ENCODE results near the gene GNAO1.

GNAO1 gene

DNA sequence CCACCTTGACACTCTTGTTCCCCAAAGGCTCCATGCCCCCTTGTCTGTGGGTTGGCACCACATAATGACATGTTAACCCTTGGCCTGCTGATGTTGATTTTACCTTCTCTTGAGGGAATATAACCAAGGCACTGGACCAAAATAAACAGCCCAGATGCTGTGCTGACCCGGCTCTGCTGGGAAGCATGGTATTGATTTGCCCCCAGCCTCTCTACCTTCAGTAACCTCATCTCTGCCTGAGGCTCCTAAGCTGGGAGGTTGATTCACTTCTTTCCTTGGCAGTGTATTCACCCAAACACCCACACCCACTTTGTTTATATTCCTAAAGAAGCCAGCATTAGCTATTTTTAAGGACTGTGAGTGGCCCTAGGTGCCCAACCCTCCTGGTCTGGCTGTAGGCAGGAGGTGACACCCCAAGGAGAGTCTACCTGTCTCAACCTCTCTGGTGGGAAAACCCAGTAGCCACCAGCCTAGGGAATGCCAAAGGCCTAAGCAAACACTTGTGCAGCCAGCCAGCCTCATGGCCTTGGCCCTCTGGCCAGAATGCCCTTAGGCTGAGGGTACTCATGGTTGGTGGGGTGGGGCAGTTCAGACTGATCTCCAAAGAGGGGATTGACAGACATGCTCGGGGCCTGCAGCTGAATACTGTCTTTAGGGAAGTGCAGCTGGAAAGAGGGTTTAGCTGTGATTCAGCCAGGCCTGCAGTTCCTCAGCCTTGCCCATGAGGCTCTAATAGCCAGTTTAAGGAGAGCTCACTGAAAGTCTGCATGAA, 42.7 kb downstream of the GNAO1 start:
- Mint-ChIP-seq H3K9me3 (no peaks in the 10 kb centered on the region), H3K27me3 (peaks cover 18% of the 10 kb centered on the region), H3K27ac (no peak overlapping the region), H3K4me1 (peaks cover 10% of the 10 kb centered on the region), H3K4me3 (no peak overlapping the region), H3K36me3 (no peaks in the 10 kb centered on the region)
- CTCF ChIA-PET = no interaction called here
- DNase-seq = no peak

GRCh38 chr16:56234737-56235136, 43.4 kb downstream of the GNAO1 start:
- no peak for DNase-seq
- Mint-ChIP-seq H3K27me3 (peaks cover 19% of the 10 kb centered on the region), H3K4me1 (peaks cover 10% of the 10 kb centered on the region), H3K27ac (no peak overlapping the region), H3K9me3 (no peaks in the 10 kb centered on the region), H3K4me3 (no peak overlapping the region), H3K36me3 (no peaks in the 10 kb centered on the region)
- CTCF ChIA-PET = no interaction called here

- Mint-ChIP-seq H3K27me3 (peaks cover 29% of the 10 kb centered on the region), H3K36me3 (no peaks in the 10 kb centered on the region), H3K27ac (no peak overlapping the region), H3K4me3 (no peak overlapping the region), H3K4me1 (no peaks in the 10 kb centered on the region), H3K9me3 (no peaks in the 10 kb centered on the region)
- CTCF ChIA-PET = no interaction called here
- DNase-seq = no peak
These were observed 46.2 kb downstream of the GNAO1 start for GRCh38 chr16:56237451-56237930.

GRCh38 chr16:56238188-56238587, 46.9 kb downstream of the GNAO1 start:
- no peaks in the 10 kb centered on the region for H3K9me3 Mint-ChIP-seq
- H3K36me3 Mint-ChIP-seq = no peaks in the 10 kb centered on the region
- H3K27ac Mint-ChIP-seq = no peak overlapping the region
- no peak overlapping the region for H3K4me3 Mint-ChIP-seq
- no peaks in the 10 kb centered on the region for H3K4me1 Mint-ChIP-seq
- CTCF ChIA-PET = no interaction called here
- DNase-seq = no peak
- H3K27me3 Mint-ChIP-seq = peaks cover 29% of the 10 kb centered on the region

GRCh38 chr16:56241596-56241995, 50.3 kb downstream of the GNAO1 start:
- CTCF ChIA-PET = no interaction called here
- no peak overlapping the region for H3K27ac Mint-ChIP-seq
- H3K4me1 Mint-ChIP-seq = no peaks in the 10 kb centered on the region
- no peak overlapping the region for H3K4me3 Mint-ChIP-seq
- no peaks in the 10 kb centered on the region for H3K36me3 Mint-ChIP-seq
- H3K9me3 Mint-ChIP-seq = no peaks in the 10 kb centered on the region
- DNase-seq = no peak
- peaks cover 21% of the 10 kb centered on the region for H3K27me3 Mint-ChIP-seq

DNA sequence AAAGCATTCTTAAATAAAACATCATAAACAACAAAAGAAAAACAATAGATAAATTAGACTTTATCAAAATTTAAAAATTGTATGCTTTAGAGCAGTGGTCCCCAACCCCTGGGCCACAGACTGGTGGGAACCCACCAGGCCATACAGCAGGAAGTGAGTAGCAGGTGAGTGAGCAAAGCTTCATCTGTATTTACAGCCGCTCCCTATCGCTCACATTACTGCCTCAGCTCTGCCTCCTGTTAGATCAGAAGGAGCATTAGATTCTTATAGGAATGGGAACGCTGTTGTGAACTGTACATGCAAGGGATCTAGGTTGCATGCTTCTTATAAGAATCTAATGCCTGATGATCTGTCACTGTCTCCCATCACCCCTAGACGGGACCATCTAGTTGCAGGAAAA, 51.5 kb downstream of the GNAO1 start:
- H3K27me3 Mint-ChIP-seq = peaks cover 21% of the 10 kb centered on the region
- DNase-seq = no peak
- H3K4me1 Mint-ChIP-seq = no peaks in the 10 kb centered on the region
- H3K27ac Mint-ChIP-seq = no peak overlapping the region
- no peak overlapping the region for H3K4me3 Mint-ChIP-seq
- CTCF ChIA-PET = no interaction called here
- H3K9me3 Mint-ChIP-seq = no peaks in the 10 kb centered on the region
- H3K36me3 Mint-ChIP-seq = no peaks in the 10 kb centered on the region

GRCh38 chr16:56244612-56245011, 53.3 kb downstream of the GNAO1 start:
- DNase-seq = no peak
- Mint-ChIP-seq H3K4me3 (no peak overlapping the region), H3K4me1 (no peaks in the 10 kb centered on the region), H3K9me3 (no peaks in the 10 kb centered on the region), H3K27me3 (peaks cover 25% of the 10 kb centered on the region), H3K27ac (no peak overlapping the region), H3K36me3 (no peaks in the 10 kb centered on the region)
- CTCF ChIA-PET = interaction anchor here (1.3 kb wide), 1 partner anchor 35 kb away, joined by 3 read pairs; no protein-coding TSS in a partner anchor

DNA sequence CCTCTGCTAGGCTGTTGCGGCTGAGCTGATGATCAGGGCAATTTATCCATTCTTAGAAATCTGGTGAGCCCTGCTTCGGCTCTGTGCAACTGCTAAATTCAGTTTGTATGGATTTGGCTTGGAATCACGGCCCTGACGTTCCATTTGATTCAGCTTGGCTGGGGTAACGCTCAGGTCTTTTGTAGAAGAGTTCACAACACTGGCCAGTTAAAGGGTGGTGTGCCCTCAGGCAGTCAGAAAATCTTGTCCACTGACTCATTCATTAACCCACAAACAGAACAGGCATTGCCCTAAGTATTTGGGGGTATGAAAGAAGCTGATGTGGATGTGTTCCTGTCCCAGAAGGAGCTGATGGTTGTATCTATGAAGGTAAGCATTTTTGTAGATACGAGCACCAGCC, 53.9 kb downstream of the GNAO1 start:
- Mint-ChIP-seq H3K4me3 (no peak overlapping the region), H3K9me3 (no peaks in the 10 kb centered on the region), H3K4me1 (no peaks in the 10 kb centered on the region), H3K27me3 (peaks cover 26% of the 10 kb centered on the region), H3K27ac (no peak overlapping the region), H3K36me3 (no peaks in the 10 kb centered on the region)
- CTCF ChIA-PET = interaction anchor here (1.3 kb wide), 1 partner anchor 34 kb away, joined by 3 read pairs; no protein-coding TSS in a partner anchor
- DNase-seq = no peak

DNA sequence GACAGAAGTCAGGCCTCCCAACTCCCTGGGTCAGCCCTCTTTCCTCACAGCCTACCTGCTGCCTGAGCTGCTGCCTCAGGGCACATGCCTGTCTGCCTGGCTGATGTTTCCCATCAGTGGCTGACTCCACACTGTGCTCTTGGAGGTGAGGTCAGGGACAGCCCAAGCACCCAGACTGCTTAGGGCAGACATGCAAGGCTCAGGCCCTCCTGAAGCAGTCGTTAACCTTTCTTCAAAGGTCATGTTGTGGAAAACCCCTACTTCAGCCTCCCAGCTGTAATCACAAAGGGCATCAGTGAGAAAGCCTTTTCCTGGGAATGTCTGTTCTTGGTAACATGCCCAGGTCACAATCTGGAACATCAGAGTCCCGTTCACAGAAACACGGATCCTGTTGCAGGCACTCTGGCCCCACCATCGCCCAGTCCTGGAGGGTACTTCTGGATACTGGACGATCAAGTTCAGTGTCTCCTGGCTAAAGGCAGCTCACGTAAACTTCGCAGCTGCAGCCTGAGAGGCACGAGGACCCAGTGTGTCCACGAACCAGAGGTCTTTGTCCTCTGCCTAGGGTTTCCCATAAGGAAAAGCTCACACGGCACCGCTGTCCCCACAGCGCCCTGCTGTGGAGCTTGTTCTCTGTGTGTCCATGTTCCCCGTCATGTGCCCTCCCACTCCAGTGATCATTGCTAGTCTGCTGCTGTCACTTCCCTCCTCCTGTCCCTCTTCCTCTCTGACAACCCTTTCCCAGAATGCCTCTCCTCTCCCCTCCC, 54.9 kb downstream of the GNAO1 start:
- no peak overlapping the region for H3K4me3 Mint-ChIP-seq
- no peak overlapping the region for H3K27ac Mint-ChIP-seq
- H3K36me3 Mint-ChIP-seq = no peaks in the 10 kb centered on the region
- H3K4me1 Mint-ChIP-seq = no peaks in the 10 kb centered on the region
- DNase-seq = no peak
- CTCF ChIA-PET = interaction anchor here (0.7 to 1.3 kb wide), 2 partner anchors 33 to 59 kb away, joined by 3 read pairs; no protein-coding TSS in a partner anchor
- H3K9me3 Mint-ChIP-seq = no peaks in the 10 kb centered on the region
- H3K27me3 Mint-ChIP-seq = peaks cover 27% of the 10 kb centered on the region

- H3K4me1 Mint-ChIP-seq = no peaks in the 10 kb centered on the region
- DNase-seq = no peak
- CTCF ChIA-PET = no interaction called here
- no peak overlapping the region for H3K4me3 Mint-ChIP-seq
- H3K27me3 Mint-ChIP-seq = peaks cover 29% of the 10 kb centered on the region
- no peak overlapping the region for H3K27ac Mint-ChIP-seq
- no peaks in the 10 kb centered on the region for H3K9me3 Mint-ChIP-seq
- H3K36me3 Mint-ChIP-seq = no peaks in the 10 kb centered on the region
These were observed 55.7 kb downstream of the GNAO1 start for GRCh38 chr16:56247018-56247417.

DNA sequence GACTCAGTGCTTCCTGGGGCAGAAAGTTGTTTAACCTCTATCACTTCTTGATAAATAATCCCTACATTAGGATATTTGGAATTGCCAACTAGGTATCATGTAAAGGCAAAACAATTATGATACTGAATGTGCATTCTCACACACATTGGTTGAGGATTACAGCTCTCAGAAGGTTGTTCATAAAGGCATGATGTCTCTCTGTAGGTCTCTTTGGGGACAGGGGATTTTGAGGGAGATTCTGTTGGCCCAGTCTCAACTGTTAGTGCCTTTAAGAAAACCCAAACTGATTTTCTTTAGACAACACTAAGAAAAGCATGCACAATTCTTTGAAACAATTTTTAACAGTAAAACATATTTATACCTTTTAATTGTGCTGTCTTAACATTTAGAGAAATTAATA, 56.5 kb downstream of the GNAO1 start:
- H3K36me3 Mint-ChIP-seq = no peaks in the 10 kb centered on the region
- CTCF ChIA-PET = interaction anchor here (1.0 kb wide), 1 partner anchor 14 kb away, joined by 3 read pairs; no protein-coding TSS in a partner anchor

GRCh38 chr16:56252835-56253234, 61.5 kb downstream of the GNAO1 start:
- Mint-ChIP-seq H3K27me3 (peaks cover 78% of the 10 kb centered on the region), H3K27ac (no peak overlapping the region), H3K9me3 (no peaks in the 10 kb centered on the region), H3K36me3 (no peaks in the 10 kb centered on the region), H3K4me3 (no peak overlapping the region), H3K4me1 (no peaks in the 10 kb centered on the region)
- CTCF ChIA-PET = no interaction called here
- DNase-seq = no peak

More for the DNA sequence above, 56.5 kb downstream of the GNAO1 start:
- no peaks in the 10 kb centered on the region for H3K9me3 Mint-ChIP-seq
- DNase-seq = no peak
- no peak overlapping the region for H3K4me3 Mint-ChIP-seq
- no peak overlapping the region for H3K27ac Mint-ChIP-seq
- no peaks in the 10 kb centered on the region for H3K4me1 Mint-ChIP-seq
- H3K27me3 Mint-ChIP-seq = peaks cover 37% of the 10 kb centered on the region

DNA sequence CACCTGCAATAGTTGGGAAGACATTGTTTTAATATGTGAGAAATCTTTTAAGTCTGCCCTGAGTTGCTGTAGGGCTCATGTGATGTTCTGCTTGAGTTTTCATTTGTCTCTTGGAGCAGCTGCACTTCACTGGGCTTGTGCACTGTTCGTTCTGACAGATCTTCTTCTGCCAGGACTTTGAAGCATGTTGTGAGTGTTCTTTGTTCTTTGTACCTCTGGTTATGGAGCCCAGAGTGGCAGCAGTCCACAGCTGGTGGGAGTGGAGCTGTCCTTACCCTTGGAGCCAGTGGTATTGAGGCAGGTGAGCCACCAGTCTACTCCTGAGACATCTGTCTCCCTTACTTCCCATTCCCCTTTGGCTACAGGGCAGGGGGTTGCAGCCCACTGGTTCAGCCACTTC, 64.6 kb downstream of the GNAO1 start:
- Mint-ChIP-seq H3K36me3 (no peaks in the 10 kb centered on the region), H3K4me1 (peaks cover 4% of the 10 kb centered on the region), H3K9me3 (no peaks in the 10 kb centered on the region), H3K27ac (no peak overlapping the region), H3K4me3 (no peak overlapping the region), H3K27me3 (peaks cover 84% of the 10 kb centered on the region)
- DNase-seq = no peak
- CTCF ChIA-PET = no interaction called here

- Mint-ChIP-seq H3K4me3 (no peak overlapping the region), H3K27ac (no peak overlapping the region), H3K27me3 (peaks cover 85% of the 10 kb centered on the region), H3K9me3 (no peaks in the 10 kb centered on the region), H3K4me1 (peaks cover 15% of the 10 kb centered on the region), H3K36me3 (no peaks in the 10 kb centered on the region)
- CTCF ChIA-PET = no interaction called here
- DNase-seq = no peak
These were observed 66.0 kb downstream of the GNAO1 start for GRCh38 chr16:56257239-56257638.
